Endometrial microvascular endothelial cells (primary cell): ENCODE data around the gene DNAJC12. TPM values are rescaled to one million over a fixed set of nuclear protein-coding genes. Genes with fewer than 3 reads are reported as not detected.
"Not testable (repeated sequence)": the region's sequence is repeated elsewhere in the genome, so short reads cannot be mapped to it uniquely, and the experiment has no call there.

Source experiments
- in situ Hi-C: cut with HindIII; loops from 2 replicates; pipeline ENCODE4 v1.10.0; 2017; ENCODE audit warnings: low sequenced_read_pairs, low pct_unique_long_range_greater_than_20kb; ENCODE audit errors: inconsistent ontology term
- total RNA-seq: library from RNA; depleted of rRNA; stranded (reverse); fragments of >200 nt; gene quantifications from one replicate; pipeline ENCODE4 v1.2.3, GENCODE V29; 2015; ENCODE audit errors: inconsistent ontology term

DNAJC12 gene
- total RNA-seq, 1 donor from 2014 or later = 2.1 TPM

DNA sequence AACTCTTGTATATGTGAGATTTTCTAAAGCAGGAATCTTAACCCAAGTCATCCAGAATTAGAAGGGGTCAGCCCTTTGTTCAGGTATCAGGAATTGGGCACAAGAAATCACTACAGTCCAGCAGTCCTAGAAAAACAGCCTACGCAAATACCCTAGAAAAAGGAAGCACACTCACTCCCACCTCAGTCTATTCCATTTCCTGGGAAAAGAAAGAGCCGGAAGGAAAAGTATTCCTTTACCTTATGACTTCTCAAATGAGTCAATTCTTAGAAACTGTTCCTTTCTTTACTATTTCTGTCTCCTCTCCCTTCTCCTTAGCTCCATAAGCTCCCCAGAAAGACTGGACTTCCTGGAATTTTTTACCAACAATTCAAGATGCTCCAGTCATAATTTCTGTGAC, 62.7 kb downstream of the DNAJC12 start:
- in situ Hi-C loops = no loop called here

DNA sequence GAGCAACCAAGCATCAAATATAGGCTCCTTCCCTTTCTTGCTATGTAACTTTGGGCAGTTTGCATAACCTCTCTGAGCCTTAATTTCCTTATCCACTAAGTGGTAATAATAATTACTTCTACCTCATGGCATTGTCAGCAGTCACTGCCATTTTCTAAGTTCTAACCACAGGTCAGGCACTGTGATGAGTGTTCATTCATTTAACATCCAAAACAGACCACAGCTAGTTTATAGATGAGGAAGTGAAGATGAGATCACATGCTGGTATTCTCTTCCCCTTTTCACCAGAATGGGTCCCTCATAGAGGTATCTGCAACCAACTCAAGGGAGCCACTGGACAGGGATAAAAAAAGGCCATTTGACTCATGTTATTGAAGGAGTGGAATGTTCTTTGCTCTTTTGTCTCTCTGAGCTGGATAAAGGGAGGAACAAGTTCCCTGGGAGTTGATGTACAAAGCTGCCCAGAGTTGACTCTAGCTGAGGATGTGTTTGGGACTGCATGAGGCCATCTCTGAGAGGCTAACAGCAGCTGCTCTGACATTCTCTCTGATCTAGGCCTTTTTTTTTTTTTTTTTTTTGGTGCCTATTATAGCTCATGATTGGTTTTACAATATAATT, 65.0 kb downstream of the DNAJC12 start:
- in situ Hi-C loops = no loop called here

DNA sequence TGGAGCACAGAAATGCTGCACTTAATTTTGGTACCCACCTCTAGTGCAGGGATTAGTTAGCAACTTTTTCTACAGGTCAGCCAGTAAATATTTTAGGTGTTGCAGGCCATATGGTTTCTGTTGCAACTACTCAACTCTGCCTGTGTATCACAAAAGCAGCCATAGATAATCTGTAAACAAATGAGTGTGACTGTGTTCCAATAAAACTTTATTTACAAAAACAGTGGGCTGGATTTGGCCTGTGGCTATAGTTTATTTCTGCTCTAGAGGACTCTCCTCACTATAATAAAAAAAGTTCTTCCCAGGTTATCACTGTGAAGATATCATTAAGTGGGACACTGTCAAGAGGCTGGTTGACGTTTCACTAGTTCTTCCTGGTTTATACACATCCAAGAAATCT, 65.8 kb downstream of the DNAJC12 start:
- in situ Hi-C loops = no loop called here

DNA sequence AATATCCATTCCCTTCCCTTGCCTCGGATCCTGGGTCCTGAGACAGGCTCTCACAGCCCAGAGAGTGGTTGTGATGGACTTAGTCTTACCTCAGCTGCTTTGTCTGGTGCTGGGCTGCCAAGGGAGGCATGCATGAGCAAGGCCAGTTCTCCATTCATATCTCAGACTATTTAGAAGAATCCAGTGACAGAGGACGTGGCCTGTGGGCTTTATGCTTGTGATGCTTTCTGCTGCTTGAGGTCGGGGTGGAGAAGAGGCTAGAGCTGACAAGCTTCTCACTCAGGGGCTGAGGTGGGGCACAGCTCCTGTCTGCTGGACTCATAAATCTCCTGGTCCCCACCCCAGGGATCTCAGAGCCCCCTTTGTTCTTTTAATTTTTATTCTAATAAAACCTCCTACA, 66.8 kb downstream of the DNAJC12 start:
- in situ Hi-C loops = no loop called here

DNA sequence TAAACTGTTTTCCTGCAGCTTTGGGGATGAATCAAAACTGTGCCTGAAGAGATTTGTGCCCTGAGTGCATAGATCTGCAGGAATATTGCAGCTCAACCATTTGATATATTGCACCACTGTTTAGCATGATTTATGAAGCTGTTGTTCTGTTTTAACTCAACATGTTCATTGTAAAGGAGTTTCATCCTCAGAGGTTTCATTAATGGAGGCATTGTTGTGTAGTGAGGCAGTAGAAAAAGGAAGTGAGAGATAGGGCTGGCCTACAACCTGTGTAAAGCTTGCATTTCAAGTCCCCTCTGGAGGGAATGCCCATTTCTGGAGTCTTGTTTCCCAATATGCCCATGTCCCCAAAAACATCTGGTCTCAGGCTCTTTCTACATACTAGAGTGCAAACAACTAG, 67.5 kb downstream of the DNAJC12 start:
- in situ Hi-C loops = no loop called here

DNA sequence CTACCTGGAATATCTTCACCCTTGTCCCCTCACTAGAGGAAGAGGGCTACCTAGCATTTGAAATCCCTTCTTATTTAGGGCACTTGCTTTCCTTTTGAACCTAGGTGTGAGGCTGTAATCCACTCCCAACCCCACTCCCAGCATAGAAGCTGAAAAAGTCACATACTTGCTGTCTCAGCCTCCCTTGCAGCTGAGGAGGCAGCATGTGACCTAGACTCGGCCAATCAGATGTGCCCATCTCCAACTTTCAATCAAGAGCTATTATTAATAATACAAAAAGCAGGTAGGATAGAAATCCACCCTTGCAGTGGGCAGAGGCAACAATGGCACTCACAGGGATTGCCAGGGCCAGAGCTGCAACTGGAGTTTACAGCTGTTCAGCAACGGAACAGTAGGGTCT, 70.7 kb downstream of the DNAJC12 start:
- in situ Hi-C loops = no loop called here

DNA sequence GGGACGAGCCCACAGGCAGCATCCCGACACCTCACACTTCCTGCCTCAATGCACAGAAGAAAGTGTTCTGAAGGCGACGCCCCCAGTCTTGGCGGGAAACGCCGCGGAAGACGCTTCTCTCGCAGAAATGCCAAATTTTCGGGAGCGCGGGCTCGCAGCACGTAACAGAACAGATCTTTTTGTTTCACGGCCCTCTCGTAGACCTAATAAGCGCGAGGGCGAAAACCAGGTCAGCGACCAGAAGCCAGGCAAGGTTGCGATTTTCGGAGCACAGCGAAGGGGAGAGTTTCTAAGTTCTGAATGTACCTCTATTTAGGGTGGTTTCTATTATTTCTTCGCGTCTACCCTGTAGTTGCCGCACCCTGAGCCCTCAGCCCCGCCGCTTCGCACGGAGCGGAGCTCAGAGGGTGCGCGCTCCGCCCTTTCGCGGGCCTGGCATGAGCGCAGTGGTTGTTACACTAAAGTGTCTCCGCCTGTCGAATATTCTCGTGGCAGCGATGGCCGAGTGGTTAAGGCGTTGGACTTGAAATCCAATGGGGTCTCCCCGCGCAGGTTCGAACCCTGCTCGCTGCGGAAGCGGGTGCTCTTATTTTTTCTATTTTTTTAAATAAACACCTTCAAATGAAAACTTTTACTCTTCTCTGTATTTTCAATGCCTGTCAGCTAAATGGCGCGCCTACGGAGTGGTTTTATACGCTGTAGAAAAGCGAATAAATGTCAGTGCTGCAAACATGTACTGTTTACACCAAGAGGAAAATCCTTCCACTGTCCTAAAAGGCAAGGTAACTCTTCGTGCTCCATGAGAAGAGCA, 73.8 kb downstream of the DNAJC12 start:
- in situ Hi-C loops = no loop called here

DNA sequence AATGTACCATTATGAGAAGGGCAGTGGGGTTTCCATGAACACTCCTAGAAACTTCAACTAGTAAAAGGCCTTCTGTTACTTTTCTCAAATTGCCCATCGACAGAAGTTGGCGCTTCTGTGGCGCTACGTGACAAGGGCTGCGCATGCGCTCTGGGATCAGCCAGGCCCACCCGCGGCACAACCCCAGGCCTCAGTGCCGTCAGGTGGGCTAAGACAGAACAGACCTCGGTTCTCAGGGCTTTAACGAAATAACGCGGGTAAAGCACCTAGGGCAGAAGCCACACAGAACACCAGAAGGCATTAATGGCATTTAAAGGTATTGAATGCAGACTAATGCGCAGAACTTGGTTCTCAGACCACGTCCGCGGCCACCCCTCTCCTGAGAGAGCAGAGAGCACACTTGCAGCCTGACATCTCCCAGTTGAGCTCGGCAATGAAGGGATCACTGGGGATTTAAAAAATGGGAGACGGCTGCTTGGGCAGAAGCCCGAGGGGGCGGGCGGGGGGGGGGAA, 74.4 kb downstream of the DNAJC12 start:
- in situ Hi-C loops = no loop called here

DNA sequence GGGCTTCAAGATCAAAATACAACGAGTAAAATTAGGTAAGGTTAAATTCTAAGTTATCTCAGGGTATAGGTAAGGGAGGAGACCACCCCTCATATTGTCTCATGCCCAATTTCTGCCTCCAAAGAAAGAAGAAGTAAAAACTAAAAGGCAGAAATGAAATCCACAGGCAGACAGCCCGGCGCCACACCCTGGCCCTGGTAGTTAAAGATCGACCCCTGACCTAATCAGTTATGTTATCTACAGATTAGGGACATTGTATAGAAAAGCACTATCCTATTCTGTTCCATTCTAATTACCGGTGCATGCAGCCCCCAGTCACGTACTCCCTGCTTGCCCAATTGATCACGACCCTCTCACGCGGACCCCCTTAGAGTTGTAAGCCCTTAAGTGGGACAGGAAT, 75.4 kb downstream of the DNAJC12 start:
- in situ Hi-C loops = not testable (repeated sequence)

DNA sequence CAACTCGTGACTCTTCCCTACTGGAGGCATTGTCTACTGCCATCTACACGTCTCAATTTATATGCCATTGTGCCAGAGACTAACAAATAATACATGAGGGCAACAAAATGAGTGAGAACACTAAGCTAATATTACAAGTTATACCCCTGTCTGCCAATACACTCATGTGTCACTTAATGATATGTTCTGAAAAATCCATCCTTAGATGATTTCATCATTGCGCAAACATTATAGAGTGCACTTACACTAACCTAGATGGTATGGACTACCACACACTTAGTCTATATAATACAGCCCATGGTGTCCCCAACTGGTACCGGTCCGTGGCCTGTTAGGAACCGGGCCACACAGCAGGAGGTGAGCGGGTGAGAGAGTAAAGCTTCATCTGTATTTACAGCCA, 77.7 kb downstream of the DNAJC12 start:
- in situ Hi-C loops = no loop called here

Other genes starting within 250 kb of the DNAJC12 start
- not detected for gene CTNNA3, start 142.0 kb downstream of the DNAJC12 start, total RNA-seq
- gene SIRT1, start 46.5 kb upstream of the DNAJC12 start, total RNA-seq = 10.2 TPM
- 71.3 TPM for gene HERC4, start 237.1 kb upstream of the DNAJC12 start, total RNA-seq